ENCODE results near the gene SPATA12.
A peak's percentile ranks its signal among the peaks of the same experiment; 100 is the strongest.

SPATA12 gene

GRCh38 chr3:57085211-57085610 is 24.7 kb downstream of the SPATA12 start:
- DNase-seq = no peak

DNA sequence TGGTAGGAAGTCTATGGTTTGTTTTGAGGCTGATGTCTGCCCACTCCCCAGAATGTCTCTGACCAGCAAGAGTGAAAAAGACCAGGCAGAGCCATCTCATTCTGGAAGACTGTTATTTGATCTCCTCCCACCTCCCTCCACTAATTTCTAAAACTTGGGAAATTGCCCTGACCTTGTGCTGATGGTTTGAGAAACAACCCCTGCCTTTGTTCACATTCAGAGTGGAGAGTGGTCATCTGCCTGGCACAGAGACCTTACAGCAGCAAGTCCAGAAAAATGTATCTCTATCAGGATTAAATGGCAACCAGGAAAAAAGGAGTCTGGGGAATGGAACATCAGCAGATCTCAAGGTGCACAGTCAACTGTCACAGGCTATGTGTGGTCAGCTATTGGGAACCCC is 25.7 kb downstream of the SPATA12 start:
- no peak for DNase-seq

GRCh38 chr3:57087361-57088092 is 27.1 kb downstream of the SPATA12 start:
- no peak for DNase-seq

GRCh38 chr3:57088503-57088902 is 28.0 kb downstream of the SPATA12 start:
- no peak for DNase-seq

DNA sequence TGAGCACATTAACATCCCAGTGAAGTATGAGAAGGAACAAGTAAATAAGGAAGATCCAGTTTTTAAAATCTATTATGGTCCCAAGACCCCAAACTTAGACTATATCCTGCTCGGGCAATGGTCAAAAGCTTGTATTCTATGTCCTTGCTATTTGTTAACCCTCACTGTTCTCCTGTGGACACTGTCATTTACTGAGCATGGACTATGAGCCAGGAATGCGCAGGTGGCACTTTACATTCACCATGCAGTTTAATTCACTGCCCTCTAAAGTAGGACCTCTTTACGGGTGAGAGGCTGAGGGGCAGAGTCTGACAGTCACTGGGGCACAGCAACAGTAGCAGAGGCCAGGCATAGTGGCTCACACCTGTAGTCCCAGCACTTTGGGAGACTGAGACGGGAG is 28.6 kb downstream of the SPATA12 start:
- no peak for DNase-seq

DNA sequence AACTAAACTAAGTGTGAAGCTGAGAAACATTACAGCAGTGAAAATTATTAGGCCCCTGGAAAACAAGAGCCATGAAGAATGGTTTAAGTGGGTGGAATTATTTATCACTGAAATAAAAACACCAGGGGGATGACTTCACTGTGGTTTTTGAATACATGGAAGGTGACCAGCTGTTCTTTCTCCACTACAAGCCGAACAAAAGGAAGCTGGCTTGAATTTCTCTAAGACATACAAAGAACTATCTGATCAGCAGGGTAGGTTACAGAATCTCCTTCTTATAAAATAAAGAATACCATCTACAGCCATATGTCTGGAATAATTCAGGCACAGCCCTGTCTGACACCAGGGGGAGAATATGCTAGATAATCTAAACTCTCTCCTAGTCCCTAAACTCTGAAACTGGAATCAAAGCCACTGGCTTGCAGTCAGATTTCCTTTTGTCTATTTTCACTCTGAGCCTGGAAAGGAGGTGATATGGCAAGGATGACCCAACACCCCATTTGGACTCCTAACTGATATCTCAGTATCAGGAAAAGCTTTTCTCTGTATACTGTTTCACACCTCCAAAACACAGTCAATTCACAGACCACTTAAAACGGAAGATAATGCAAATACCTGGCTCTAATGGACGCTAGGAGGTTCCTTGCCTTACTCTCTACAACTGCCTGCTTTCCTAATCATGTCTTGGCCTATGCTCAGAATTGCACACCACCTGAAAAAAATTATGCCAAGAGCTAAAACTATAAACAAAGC is 31.2 kb downstream of the SPATA12 start:
- no peak for DNase-seq

GRCh38 chr3:57093489-57093888 is 33.0 kb downstream of the SPATA12 start:
- no peak for DNase-seq

DNA sequence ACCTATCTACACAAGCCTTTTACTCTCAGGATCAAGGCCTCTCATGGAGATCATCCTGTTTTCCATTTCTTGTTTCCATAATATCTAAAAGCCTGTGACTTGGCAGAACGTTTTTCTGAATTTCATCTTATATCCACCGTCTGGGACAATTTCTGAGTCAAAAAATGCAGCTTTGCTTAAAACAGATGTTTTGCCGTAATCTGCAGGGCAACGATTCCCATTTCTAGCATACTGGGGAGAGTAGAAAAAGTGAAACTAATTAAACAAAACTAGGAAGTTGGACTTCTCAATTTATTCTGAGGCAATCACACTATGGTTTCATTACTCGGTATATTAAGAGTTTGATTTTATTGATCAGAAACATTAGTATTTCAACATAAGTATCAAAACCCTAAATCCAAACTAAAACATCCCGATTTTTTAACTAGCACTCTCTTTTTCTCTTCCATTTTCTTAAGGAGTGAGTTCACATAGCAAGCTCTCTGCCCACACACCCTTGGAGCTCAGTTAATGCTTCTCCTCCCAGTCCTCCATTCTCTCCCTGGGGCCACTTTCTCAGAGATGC is 33.6 kb downstream of the SPATA12 start:
- DNase-seq = no peak

GRCh38 chr3:57094575-57094974 is 34.1 kb downstream of the SPATA12 start:
- no peak for DNase-seq

- DNase-seq = no peak
These were observed 34.9 kb downstream of the SPATA12 start for GRCh38 chr3:57095363-57095762.

GRCh38 chr3:57097536-57097935 is 37.1 kb downstream of the SPATA12 start:
- no peak for DNase-seq

- DNase-seq = no peak
These were observed 38.2 kb downstream of the SPATA12 start for GRCh38 chr3:57098418-57099310.

- DNase-seq = peak; percentile 23
These were observed 39.7 kb downstream of the SPATA12 start for GRCh38 chr3:57100046-57100695.

DNA sequence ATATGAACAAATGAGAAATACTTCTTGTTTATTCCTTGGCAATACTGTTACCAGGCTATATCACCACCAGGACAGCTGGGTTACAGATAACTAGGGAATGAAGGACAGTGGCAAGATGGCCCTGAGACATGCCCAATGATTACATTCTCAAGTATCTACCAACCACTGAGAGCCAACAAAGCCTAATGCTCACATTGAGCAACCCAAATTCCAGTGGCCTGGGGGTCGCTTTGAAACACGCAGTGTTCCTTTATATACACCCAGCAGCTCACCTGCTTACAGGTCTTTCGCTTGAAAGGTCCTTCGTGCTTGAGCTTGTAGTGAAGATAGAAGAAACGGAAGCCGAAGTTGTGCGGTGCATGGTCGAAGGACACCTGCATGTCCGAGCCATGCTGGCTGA is 45.1 kb downstream of the SPATA12 start:
- DNase-seq = no peak

- DNase-seq = no peak
These were observed 48.2 kb downstream of the SPATA12 start for GRCh38 chr3:57108684-57109083.

- DNase-seq = no peak
These were observed 49.2 kb downstream of the SPATA12 start for GRCh38 chr3:57109437-57110199.

DNA sequence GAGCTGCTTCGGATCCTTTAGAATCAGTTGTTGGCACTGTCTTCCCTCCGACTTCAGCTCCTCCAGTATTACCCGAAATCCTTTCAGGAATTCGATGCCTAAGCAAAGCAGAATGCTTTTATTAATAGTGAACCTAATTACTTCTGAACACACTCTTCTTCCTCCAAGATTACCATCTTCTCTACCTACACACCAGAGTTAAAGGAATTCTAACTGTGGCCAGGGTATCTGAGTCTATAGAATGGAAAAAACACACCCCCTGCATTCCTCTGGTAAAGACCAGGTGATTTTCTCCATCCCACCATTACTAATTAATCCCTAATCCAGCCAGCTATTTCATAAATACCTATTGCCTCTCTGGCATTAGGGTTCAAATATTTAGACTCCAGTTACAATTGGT is 49.8 kb downstream of the SPATA12 start:
- DNase-seq = no peak

DNA sequence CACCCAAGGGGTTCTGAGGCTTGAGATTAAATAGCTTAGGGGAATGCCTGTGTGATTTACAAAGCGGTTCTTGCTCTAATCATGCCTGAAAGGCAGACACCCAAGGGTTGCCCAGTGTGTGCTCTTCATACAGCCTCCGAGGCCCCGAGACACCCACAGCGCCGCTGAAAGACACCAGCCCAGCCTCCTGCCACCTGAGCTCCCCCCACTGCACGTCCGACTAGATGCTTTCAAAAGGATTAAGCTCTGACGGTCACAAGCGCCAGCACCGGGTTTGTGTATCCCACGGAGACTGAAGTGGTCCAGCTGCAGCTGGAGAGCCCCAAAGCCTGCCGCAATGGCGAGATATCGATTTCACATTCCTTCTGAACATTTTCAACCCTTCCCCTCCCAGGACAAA is 50.3 kb downstream of the SPATA12 start:
- DNase-seq = no peak

- no peak for DNase-seq
These were observed 51.7 kb downstream of the SPATA12 start for GRCh38 chr3:57112206-57112605.

DNA sequence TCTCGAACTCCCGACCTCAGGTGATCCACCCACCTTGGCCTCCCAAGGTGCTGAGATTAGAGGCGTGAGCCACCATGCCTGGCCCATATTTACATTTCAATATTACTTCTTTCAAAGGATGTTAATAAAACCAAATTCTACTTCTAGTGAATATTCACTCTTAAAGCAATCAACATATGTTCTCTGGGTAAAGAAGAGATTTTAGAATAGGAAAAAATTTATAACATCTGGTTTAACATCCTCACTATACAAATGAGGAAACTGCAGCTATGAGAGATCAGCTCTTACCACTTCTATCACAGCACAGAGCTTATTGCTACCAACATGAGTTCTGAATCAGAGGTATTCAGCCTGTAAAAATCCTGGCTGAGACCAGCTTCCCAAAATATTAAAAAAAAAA is 56.0 kb downstream of the SPATA12 start:
- no peak for DNase-seq

- no peak for DNase-seq
These were observed 57.8 kb downstream of the SPATA12 start for GRCh38 chr3:57118254-57118653.

GRCh38 chr3:57120040-57120439 is 59.6 kb downstream of the SPATA12 start:
- no peak for DNase-seq

All from effector CD4-positive, alpha-beta T cell (primary cell).